Measurements from ENCODE around the gene HAUS7.

- no peak for TF ChIP-seq CTCF (conservative IDR thresholded peaks at IDR 0.05 in 1 of 2, IDR thresholded peaks at IDR 0.05 in 1 of 2; ENCODE audit: extremely low read depth in 1 of 2, insufficient read depth in 1 of 2, low read depth in 1 of 2, low read length in 2 of 2)
- TF ChIP-seq EZH2 (IDR thresholded peaks at IDR 0.05; ENCODE audit: borderline replicate concordance, low read length) = no peak
These were observed 8.1 kb downstream of the HAUS7 start for GRCh38 chrX:153462291-153462690.
